Adrenal gland (tissue), 5 donors: Measurements from ENCODE around the gene TAS2R14.

Experiments
- POLR2A ChIP-seq, 2 donors: fragments of 450-650 bp; IDR thresholded peaks; one replicate each; pipeline ENCODE4 v1.6.1; 2017; ENCODE audit warnings: antibody characterized with exemption in 2 of 2, mild to moderate bottlenecking in 2 of 2, moderate library complexity in 1 of 2
- TF ChIP-seq, protein P1 (sequence below), 6 experiments: fragments of 450-650 bp in 4 of 6; fragments of 200-600 bp in 2 of 6; sonication (generic) in 1 of 6; IDR thresholded peaks; 1 replicate in 5 of 6; 2 replicates in 1 of 6; pipeline versions ENCODE4 v1.5.1 to v1.8.0; 2016 to 2021; ENCODE audit warnings: antibody characterized with exemption in 6 of 6, mild to moderate bottlenecking in 2 of 6, moderate library complexity in 1 of 6
- donor health status: DM: no; HTN: no; CAD: no.

DNA sequence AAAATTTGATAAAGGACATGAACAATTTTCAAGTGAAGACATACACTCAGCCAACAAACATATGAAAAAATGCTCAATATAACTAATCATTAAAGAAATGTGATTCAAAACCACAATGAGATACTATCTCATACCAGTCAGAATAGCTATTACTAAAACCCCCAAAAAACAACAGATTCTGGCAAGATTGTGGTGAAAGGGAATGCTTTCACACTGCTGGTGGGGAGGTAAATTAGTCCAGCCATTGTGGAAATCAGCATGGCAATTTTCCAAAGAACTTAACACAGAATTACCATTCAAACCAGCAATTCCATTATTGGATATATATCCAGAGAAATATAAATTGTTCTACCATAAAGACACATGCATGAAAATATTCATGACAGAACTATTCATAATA, 18.7 kb upstream of the TAS2R14 start:
- TF ChIP-seq, protein P1, sequence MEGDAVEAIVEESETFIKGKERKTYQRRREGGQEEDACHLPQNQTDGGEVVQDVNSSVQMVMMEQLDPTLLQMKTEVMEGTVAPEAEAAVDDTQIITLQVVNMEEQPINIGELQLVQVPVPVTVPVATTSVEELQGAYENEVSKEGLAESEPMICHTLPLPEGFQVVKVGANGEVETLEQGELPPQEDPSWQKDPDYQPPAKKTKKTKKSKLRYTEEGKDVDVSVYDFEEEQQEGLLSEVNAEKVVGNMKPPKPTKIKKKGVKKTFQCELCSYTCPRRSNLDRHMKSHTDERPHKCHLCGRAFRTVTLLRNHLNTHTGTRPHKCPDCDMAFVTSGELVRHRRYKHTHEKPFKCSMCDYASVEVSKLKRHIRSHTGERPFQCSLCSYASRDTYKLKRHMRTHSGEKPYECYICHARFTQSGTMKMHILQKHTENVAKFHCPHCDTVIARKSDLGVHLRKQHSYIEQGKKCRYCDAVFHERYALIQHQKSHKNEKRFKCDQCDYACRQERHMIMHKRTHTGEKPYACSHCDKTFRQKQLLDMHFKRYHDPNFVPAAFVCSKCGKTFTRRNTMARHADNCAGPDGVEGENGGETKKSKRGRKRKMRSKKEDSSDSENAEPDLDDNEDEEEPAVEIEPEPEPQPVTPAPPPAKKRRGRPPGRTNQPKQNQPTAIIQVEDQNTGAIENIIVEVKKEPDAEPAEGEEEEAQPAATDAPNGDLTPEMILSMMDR (IDR thresholded peaks at IDR 0.05): no peak
- no peak for TF ChIP-seq POLR2A (IDR thresholded peaks at IDR 0.05)
